HG03521 (cell line): ENCODE measurements around the gene NCKAP5.

Experiments
- ATAC-seq: cut with Tn5 transposase; IDR thresholded peaks from one replicate; pipeline ENCODE4 v1.9.1; 2021; ENCODE audit warnings: mild to moderate bottlenecking, moderate library complexity; ENCODE audit not compliant: unreplicated experiment

NCKAP5 gene

DNA sequence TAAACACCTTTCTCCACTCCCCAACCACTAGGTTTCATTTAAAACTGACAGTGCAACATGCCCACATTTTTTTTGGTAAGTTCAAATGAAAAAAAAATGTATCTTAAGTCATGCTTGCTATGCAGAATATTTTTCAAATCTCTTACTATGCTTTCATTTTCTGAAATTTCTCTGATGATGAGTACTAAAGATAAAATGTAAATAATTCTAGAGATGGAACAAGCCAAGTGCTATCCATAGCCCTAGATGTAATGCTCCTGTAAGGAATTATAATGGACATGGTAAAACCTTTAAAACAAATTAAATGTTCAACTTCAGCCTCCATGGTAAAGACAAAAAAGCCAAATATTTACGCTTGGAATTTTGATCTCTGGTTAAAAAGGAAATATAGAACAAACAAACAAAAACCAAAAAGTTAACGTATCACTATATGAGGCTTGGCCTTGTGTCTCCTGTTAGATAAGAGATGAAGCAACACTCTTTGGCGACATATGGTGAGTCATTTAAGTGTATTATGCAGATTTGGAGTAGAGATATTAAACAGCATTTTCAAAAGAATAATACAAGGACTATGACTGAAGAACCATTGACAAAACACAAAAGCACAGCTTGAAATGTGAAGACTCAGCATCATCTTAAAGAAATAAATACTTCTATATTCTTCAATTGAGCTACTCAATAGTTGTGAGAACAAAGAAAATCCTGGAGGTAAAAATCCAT is 506.2 kb downstream of the NCKAP5 start:
- no peak for ATAC-seq

DNA sequence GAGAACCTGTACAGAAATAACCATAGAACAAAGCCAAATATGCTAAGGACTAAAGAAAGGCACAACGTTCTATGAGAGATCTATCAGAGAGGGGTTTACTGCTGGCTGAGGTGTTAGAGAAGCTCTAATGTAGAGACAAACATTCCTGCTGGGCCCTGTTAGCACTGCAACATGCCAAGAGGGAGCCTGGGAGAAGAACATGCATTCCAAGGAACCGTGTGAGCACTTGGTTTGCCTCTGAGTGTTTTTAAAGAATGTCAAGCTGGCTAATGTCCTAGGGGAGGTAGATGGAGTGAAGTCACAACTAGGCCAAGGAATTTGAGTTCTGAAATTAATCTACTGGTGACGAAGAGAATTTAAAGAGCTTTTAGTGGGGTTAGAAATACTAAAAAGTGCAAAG is 514.0 kb downstream of the NCKAP5 start:
- ATAC-seq: no peak

DNA sequence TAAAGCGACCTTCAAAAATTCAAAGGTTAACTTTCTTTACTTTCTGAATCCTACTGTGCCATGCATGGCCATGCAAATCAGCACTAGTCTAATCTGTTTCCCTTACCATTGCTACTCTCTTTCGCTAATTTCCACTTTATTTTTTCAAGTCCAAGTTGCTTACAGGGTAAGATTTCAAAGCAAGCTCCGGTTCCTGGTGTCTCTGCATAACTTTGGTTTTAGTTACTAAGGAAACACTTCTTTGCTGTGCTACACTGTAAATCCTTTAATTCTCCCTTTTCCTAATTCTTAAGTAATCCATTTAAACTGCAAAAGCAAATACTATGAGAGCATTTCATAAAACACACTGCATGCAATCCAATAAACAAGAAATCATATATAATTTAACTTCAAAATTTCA is 514.7 kb downstream of the NCKAP5 start:
- ATAC-seq: no peak

DNA sequence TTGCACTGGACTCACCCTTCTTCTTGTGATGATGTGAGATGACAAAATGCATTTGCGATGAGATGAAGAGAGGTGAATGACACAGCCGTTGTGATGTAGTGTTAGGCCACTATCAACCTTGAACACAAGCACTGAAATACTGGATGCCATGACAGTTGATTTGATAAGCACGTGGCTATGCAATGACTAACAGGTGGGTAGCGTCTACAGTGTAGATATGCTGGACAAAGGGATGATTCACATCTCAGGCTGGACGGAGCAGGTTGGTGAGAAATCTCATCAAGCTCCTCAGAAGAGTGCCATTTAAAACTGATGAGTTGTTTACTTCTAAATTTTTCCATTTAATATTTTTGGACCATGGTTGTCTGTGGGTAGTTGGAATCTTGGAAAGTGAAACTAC is 522.5 kb downstream of the NCKAP5 start:
- ATAC-seq: no peak

DNA sequence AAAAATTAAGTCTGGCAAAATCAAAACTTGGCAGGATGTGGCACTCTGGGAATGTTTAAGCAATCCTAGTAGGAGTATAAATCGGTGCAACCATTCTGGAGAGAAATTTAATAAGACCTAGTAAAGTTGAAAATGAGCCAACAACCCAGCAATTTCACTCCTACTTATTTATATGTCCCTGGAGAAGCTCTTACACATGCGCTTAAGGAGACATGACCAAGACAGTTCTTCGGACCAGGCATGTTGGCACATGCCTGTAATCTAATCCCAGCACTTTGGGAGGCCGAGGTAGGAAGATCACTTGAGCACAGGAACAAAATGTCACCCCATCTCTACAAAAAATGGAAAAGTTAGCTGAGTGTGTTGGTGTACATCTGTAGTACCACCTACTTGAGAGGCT is 523.7 kb downstream of the NCKAP5 start:
- no peak for ATAC-seq

DNA sequence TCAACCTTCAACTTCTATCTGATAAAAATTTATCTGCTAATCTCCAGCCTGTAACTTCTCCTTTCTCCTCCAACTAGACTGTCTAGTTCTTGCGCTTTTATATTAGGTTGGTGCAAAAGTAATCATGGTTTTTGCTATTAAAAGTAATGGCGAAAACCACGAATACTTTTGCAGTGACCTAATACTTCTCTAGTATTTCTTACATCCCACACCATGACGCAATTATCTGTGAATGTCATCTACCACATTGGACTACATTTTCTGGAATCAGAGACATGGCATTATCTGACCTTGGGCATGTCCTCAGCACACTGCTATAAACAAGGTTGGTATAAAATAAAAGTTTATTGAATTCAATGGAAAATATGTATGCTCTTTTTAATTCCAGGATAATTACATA is 528.1 kb downstream of the NCKAP5 start:
- ATAC-seq: no peak

DNA sequence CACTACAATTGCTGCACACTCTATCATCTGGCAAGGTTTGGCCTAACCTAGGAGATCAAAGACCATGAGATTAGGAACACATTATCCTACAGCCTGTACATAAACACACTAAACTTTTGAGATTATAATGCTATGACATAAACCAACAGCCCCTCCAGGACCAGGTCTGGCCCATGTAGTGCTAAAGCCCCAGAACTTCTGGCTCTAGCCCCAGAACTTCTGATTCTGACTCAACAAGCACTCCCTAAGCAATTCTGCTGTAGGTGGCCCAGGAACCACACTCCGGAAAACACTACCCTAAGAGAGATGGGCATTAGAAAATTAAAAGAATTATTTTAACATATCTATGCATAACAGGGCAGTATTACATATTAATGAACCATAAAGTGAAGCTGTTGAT is 528.7 kb downstream of the NCKAP5 start:
- no peak for ATAC-seq

DNA sequence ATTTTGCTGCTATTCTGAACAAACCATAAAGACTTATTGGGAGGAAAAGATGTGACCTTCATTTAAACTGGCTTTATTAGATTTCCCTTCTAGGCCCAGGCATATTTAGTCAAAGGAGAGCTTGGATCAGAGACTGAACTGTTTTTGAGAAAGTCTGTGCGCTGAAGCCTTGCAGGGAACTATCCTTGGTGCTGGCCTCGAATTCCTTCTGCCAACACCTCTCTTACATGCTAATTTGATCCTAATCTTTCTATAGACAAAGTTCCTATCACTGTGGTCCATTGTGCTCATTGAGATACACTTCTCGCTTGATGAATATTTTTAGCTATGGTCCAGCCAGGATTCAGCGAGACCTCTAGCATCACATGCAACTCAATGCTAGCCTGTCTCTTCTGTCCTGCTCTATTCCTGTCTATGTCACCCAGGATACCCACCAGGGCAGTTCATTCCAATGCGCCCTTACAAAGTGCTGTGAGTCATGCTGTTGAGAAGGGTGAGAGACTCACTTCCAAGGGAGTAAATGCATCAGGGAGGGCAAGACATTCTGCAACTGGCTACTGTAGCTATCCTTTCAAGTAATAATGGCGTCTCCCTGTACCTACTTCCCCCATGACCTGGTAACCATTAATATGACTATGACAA is 541.6 kb downstream of the NCKAP5 start:
- no peak for ATAC-seq

DNA sequence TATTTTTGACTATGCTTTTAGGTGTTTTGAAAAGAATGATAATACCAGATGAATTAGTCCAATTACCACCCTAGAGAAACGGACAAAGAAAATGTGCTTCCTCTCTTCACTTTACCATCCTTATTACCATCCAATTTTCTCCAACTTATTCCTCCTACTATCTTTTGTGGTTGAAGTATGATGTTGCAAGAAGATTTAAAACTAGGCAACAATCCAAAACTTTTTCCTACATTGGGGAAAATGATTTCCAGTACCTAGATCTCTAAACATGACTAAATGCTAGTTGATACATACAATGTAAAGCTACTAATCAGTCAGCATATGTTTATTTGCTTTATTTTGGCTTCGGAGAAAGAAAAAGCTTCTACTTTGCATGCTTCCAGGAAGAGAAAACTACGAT is 543.3 kb downstream of the NCKAP5 start:
- no peak for ATAC-seq

DNA sequence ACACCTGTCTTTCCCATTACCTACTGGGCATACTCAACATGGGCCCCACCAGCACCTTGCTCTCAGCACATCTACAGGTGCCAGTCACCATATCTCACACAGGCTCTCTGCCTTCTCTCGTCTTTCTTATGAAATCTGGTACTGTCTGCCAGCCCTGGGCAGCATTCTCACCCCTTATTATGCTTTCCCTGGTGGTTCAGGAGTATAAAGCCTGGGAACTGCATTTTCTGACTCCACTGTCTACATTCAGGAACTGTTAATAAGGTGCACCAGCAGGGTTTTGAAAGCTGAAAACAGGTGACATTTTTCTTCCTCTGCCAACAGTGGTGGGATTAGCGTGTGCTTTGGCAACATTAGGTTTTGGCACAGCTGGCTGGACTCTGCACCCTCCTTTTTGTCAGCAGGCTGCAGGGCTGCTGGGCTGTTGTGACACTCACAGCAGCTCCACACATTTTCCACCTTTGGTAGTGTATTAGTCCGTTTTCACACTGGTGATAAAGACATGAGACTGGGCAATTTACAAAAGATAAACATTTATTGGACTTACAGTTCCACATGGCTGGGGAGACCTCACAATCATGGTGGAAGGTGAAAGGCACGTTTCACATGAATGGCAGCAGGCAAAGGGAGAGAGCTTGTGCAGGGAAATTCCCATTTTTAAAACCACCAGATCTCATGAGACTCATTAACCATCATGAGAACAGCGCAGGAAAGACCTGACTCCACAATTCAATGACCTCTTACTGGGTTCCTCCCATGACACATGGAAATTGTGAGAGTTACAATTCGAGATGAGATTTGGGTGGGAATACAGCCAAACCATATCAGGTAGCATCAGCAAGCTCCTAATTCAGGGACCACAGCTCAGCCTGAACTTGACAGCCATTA is 555.2 kb downstream of the NCKAP5 start:
- no peak for ATAC-seq

DNA sequence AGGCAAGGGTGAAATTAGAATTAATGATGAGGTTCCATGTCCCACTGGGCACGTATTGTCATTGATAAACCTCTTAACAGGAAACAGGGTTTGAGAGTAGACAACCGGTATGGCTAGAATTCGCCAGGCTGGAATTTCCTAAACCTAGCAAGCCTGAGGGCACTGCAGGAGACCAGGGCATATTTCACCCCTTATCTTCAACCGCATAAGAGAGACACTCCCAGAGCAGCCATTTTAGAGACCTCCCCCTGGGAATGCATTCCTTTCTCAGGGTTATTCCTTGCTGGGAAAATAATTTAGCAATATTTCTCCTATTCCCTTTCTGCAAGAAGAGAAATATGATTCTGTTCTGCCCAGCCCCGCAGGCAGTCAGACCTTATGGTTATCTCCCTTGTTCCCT is 563.6 kb downstream of the NCKAP5 start:
- no peak for ATAC-seq

DNA sequence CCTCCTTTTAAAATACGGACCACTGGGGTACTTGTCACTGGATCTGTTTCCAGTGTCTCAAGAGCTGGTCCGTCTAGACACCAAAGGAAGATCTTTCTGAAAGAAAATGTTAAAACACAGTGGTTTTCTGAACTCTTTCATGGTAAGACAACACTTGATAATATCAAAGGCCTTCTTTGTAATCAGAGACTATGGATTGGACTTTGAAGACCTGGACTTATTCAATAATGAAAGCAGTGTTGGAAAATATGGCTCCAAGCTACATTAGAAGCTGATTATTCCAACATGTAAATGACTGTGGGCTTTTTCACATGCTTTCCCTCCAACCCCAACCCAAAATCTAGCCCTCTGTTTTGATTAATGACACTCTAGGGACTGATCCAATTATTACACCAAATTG is 568.8 kb downstream of the NCKAP5 start:
- no peak for ATAC-seq

DNA sequence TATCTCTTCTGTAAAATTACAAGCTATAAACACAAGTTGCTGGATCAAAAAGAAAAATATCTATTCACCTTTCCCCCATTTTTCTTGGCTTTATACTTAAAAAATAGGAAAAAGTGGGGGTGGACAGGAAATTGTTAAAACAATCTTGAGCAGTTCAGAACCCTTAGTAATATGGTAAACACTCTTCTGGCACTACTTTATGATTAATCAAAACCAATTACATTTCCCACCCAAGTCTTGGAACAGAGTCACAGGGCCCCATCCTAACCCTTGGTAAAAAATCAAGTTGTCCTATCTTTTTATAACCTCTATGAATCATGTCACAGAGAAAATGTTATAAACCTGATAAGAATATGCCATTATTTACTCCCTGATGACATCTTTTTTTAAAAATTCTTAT is 570.0 kb downstream of the NCKAP5 start:
- no peak for ATAC-seq

DNA sequence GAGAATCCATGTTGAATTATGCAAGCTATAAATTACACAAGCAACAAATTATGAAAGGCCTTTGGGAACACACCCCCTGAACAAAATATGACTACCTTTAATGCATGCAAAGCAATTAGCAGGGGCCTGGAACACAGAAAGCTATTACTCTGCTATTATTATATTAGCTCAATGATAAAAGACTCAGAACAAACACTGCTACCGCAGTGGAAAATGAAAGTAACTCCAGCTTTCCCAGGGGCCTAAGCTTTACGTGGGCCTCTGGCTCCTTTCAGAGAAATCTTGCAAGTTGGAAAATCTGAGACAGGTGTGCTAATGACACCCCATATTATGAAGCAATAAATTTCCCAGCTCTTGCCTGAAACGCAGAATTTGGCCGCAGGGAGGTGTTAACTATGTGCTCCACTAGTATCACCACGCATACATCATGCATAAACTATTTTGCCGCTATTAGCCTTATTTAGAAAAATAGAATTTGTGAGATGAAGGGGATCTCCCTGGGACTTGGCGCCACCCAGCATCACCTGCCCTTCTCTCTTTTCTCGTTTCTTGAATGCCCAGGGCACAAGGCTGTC is 576.7 kb downstream of the NCKAP5 start:
- no peak for ATAC-seq

DNA sequence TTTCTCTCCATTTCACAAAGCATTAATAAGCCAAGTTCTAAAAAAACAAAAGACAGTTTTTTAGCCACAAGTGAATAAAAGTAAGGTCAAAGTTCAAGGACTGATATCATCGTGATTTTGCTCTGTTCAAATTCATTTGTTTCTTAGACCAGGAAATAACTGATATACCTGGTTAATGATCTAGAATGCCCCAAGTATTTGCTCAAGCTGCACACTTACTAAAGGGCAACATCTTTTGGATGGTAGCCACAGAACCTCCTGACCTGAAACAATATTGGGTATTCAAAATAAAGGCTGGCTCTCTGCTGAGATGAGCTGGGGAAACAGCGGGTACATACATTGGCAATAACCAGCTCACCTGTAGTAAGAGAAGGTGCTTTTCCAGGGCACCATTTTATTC is 583.5 kb downstream of the NCKAP5 start:
- no peak for ATAC-seq

DNA sequence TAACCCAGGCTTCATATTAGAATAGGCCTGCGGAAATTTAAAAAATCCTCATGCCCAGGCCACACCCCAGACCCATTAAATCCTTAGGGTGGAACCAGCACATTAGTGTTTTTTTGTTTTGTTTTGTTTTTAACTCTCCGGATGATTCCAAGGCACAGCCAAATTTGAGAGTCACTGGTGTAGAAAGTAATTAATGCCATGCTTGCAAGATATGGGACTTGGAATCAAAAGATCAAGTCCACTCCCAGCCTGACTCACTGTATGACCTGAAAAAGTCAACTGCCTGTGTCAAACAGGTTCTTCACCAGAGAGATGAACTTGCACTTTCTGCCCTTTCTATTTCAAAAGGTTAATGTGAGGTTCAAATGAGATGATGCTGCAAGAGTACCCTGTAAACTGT is 588.0 kb downstream of the NCKAP5 start:
- no peak for ATAC-seq

DNA sequence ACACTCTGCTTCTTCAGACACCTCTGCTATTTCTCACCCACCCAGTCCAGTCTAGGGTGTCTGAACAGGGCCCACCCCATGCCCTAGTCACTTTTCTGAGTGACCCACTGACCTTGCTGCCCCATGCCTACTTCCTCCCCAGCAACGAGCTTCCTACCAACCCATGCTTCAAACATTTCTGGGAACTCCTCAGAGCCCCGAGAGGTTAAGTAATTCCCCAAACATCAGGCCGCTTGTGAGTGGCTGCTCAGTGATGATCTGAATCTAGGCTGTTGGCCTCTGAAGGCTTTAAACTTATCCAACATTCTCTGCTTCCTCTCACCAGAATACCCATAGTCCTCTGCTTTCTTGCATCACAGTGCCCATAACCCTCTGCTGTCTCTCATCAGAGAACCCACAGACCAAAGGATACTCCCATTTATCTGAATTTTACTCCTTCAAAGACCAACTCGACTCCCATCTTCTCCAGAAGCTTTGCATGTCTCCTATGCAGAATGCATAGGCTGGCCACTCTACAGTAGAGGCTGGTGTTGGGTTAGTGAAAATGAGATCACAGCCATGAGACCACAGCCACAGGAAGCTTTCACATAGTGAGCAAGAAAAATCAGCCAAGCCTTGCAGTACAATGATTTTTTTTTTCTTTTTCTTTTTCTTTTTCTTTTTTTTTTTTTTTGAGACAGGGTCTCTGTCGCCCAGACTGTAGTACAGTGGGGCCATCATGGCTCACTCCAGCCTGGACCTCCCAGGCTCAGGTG is 588.7 kb downstream of the NCKAP5 start:
- peak; percentile 65 for ATAC-seq

DNA sequence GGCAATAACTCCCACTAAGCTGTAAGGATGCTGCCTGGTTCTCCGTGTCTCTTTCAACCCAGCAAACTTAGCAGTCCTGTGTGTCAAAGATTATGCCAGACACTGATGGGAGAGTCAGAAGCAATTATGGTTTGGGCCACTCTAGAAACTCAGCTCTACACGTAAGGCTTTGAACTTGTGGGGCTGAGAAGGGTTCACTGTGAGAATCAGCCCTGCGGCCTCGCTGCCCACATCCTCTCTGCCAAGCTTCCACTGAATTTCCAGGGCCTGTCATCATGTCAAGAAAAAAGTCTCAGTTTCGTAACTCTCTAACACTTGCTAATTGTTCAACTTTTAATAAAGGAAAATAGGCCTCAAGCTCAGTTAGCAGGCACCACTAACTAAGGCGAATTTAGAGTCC is 589.4 kb downstream of the NCKAP5 start:
- no peak for ATAC-seq

DNA sequence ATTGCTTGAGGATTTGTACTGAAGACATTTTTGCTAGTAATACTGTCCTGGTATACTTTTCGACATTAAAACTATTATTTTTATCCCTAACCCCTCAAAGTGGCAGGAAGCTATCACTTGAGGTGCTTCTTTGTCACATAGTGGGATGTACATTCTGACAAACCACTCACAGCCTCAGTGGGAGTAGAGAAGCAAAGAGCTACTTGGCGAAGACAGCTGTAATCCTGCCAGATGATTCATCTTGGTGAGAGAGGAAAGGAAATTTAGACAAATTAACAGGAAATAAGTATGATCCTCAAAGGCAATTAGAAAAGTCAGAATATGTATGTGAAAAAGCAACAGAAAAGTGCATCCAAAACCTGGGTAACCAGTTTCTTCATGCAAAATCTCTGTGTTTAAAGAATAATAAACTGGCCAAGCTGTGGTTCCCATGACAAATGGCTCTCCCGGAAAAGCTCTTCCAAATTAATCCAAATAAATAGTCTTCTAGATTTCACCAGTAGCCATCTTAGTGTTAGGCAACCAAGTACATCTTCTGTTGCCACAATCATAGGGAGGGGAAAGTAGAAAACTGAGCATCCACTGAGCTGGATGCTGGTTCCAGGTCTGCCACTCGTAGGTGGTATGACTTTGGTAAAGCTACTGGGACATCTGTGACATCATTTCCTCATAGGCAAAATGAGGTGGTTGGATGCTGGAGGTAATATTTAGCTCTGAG is 590.3 kb downstream of the NCKAP5 start:
- no peak for ATAC-seq
